Measurements from ENCODE around the gene EBF4. TPM values are rescaled to one million over a fixed set of nuclear protein-coding genes. Genes with fewer than 3 reads are reported as not detected.

Gene EBF4
- total and polyA plus RNA-seq, 2 of the 8 experiments (the other 6 are each of a cell fraction or from before 2014, with no cell fraction given), result 1.2 to 2.9 TPM

GRCh38 chr20:2796011-2796660 is 103.6 kb downstream of the EBF4 start:
- Histone ChIP-seq H4K91ac (replicated peaks; ENCODE audit: insufficient read length, low read length) (no peak overlapping the region), H3K4ac (replicated peaks; ENCODE audit: insufficient read length, low read depth, low read length) (no peak overlapping the region), H3K56ac (replicated peaks; ENCODE audit: insufficient read length, low read depth, low read length) (no peak overlapping the region), H2BK12ac (ENCODE audit: low read depth, low read length) (no peak overlapping the region), H3K4me2 (ENCODE audit: insufficient read depth in 1 of 2, low read depth in 2 of 2, low read length in 2 of 2) (no peak overlapping the region), H4K8ac (ENCODE audit: extremely low read depth, insufficient read depth, low read length) (no peak overlapping the region), H3K9me3 (ENCODE audit: insufficient read depth in 2 of 2, low read depth in 1 of 2, low read length in 1 of 2) (no peaks in the 10 kb centered on the region), H3K79me2 (ENCODE audit: control insufficient read depth in 1 of 2, insufficient read depth in 2 of 2, low read length in 2 of 2) (no peaks in the 10 kb centered on the region), H3K23ac (ENCODE audit: insufficient read length) (no peak overlapping the region), H3K27ac (ENCODE audit: low read depth, low read length) (no peak overlapping the region), H2BK15ac (ENCODE audit: low read length) (no peak overlapping the region), H2BK20ac (ENCODE audit: low read length) (no peak overlapping the region), H3K27me3 (replicated peaks in 1 of 4; ENCODE audit: control insufficient read depth in 3 of 4, extremely low read depth in 1 of 4, insufficient read depth in 3 of 4, low read length in 3 of 4) (peaks cover 0 to 5% (median 3%) of the 10 kb centered on the region in 4 experiments; a peak in 5 of 7 replicates), H4K20me1 (replicated peaks in 1 of 2; ENCODE audit: control insufficient read depth in 1 of 2, insufficient read depth in 2 of 2, low read length in 2 of 2) (peaks cover 0 to 12% of the 10 kb centered on the region in 2 experiments), H2AK5ac (ENCODE audit: low read depth, low read length) (no peak overlapping the region), H2BK120ac (replicated peaks; ENCODE audit: low read depth, low read length) (no peak overlapping the region), H3K4me3 (ENCODE audit: extremely low read depth in 1 of 4, insufficient read depth in 2 of 4, low read depth in 3 of 4, low read length in 4 of 4) (no peak overlapping the region), H3K23me2 (ENCODE audit: low read depth, low read length) (peaks cover 9% of the 10 kb centered on the region), H2AFZ (ENCODE audit: low read length) (no peak overlapping the region), H3K36me3 (ENCODE audit: control insufficient read depth in 2 of 4, insufficient read depth in 4 of 4, low read length in 3 of 4) (peaks cover 11 to 35% (median 20%) of the 10 kb centered on the region in 4 experiments; a peak in 6 of 8 replicates), H3K79me1 (ENCODE audit: low read depth, low read length) (no peaks in the 10 kb centered on the region; the same call in 1 of the 2 replicates), H2BK5ac (ENCODE audit: low read depth, low read length) (no peak overlapping the region), H3K9ac (replicated peaks in 1 of 4; ENCODE audit: extremely low read depth in 1 of 4, low read depth in 3 of 4, low read length in 3 of 4) (no peak overlapping the region), H3K18ac (ENCODE audit: extremely low read depth, low read length) (no peak overlapping the region), H3K14ac (ENCODE audit: insufficient read length) (no peak overlapping the region), H4K5ac (ENCODE audit: insufficient read length, low read depth, low read length) (no peak overlapping the region), H3K4me1 (replicated peaks in 1 of 4; ENCODE audit: control insufficient read depth in 3 of 4, insufficient read depth in 4 of 4, low read length in 3 of 4) (peaks cover 0 to 16% (median 6%) of the 10 kb centered on the region in 4 experiments; a peak in 6 of 7 replicates)
- 86% methylated on average over 19 of the region's 20 CpGs; no CpG with 5 or more reads in 1 of the 2 experiments for WGBS, 2 experiments (ENCODE audit: extremely low coverage in 1 of 2, insufficient coverage in 1 of 2, insufficient read length in 1 of 2, insufficient replicate concordance in 2 of 2, low coverage in 1 of 2, low lambda C conversion rate in 2 of 2, missing lambda C conversion rate in 1 of 2)
- ChIA-PET POLR2A (ENCODE audit: partially characterized antibody) (interaction anchor here (1.6 kb wide), 1 partner anchor 10 kb away, joined by 4 read pairs; no protein-coding TSS in a partner anchor), CTCF (ENCODE audit: partially characterized antibody) (interaction anchor here (1.2 to 2.1 kb wide), 4 partner anchors 16 to 41 kb away, joined by 3 to 4 read pairs (median 4); no protein-coding TSS in a partner anchor)
- FAIRE-seq (no peak), DNase-seq (ENCODE audit: low read depth in 1 of 2, low spot score in 2 of 2) (no peak)
- TF ChIP-seq USF2 (IDR thresholded peaks at IDR 0.05; ENCODE audit: low read length) (no peak), ASH2L (IDR thresholded peaks at IDR 0.05; ENCODE audit: low read length) (no peak), CHD1 (IDR thresholded peaks at IDR 0.05; ENCODE audit: low read depth, low read length) (no peak), SP2 (IDR thresholded peaks at IDR 0.05; ENCODE audit: low read length) (no peak), FOSL1 (IDR thresholded peaks at IDR 0.05; ENCODE audit: insufficient read depth, low read depth, low read length) (no peak), BRCA1 (IDR thresholded peaks at IDR 0.05; ENCODE audit: low read depth, low read length) (no peak), GTF2F1 (IDR thresholded peaks at IDR 0.05; ENCODE audit: borderline replicate concordance, low read depth, low read length) (no peak)

Data from H1 (cell line).